Measurements from ENCODE around the gene LSMEM2. TPM values are rescaled to one million over a fixed set of nuclear protein-coding genes. Genes with fewer than 3 reads are reported as not detected.

LSMEM2 gene
- total and polyA plus RNA-seq, 9 of the 15 experiments (the other 6 are each of a cell fraction or from before 2014, with no cell fraction given): not detected

DNA sequence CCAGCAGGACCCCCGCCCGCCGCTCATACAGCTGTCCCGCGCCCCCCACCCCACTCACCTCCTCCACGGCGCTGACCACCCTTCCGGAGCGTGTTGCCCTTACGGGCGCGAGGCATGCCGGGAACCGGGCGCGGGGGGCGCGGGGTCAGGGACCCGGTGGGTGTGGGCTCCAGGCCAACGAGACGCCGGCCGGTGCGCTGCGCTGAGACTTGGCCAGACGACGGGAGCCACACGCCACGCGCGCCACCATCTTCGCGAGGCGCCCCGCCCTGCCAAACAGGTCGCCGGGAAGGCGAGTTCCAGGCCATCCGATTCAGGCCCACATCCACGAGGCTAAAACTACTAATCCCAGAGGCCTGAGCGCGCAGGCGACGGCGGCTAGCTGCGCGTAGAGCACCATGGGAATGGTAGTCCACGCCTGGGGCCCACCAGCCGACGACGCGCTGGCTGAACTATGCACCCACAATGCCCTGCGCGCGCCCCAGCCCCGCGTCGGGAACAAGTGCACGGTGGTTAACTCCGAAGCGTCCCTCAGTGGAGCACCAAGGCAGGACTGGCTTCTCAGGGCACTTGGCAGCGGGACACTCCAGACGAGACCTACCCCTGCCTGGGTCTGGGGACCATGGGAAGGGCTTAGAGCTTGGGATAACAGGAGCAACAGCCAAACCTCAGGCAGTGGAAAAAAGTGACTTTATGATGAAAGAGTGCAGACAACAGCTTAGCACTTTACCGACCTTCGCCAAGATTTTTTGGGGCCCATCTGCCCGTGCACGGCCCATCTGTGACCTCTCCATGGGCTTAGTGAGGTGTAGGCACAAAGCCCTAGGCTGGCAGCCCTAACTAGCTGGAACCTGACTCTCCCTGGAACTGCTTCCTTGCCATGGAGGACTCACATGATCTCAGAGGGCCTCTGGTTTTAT is 13.5 kb downstream of the LSMEM2 start, which contains the start of gene IFRD2 (continued):
- TF ChIP-seq E2F3 (CRISPR knock-in tag; IDR thresholded peaks at IDR 0.05) (0 out of 2 replicates have a peak, but pooled peaks have one; percentile 76), HDAC8 (tag; IDR thresholded peaks at IDR 0.05) (peak; percentile 79; the same call in 1 of the 2 replicates), MTA1 (IDR thresholded peaks at IDR 0.05; ENCODE audit: borderline replicate concordance) (peak; percentile 93), ZFP30 (CRISPR knock-in tag; IDR thresholded peaks at IDR 0.05; ENCODE audit: borderline replicate concordance) (no peak), ZNF121 (CRISPR knock-in tag; conservative IDR thresholded peaks at IDR 0.05) (no peak)
- TF ChIP-seq, protein P1, sequence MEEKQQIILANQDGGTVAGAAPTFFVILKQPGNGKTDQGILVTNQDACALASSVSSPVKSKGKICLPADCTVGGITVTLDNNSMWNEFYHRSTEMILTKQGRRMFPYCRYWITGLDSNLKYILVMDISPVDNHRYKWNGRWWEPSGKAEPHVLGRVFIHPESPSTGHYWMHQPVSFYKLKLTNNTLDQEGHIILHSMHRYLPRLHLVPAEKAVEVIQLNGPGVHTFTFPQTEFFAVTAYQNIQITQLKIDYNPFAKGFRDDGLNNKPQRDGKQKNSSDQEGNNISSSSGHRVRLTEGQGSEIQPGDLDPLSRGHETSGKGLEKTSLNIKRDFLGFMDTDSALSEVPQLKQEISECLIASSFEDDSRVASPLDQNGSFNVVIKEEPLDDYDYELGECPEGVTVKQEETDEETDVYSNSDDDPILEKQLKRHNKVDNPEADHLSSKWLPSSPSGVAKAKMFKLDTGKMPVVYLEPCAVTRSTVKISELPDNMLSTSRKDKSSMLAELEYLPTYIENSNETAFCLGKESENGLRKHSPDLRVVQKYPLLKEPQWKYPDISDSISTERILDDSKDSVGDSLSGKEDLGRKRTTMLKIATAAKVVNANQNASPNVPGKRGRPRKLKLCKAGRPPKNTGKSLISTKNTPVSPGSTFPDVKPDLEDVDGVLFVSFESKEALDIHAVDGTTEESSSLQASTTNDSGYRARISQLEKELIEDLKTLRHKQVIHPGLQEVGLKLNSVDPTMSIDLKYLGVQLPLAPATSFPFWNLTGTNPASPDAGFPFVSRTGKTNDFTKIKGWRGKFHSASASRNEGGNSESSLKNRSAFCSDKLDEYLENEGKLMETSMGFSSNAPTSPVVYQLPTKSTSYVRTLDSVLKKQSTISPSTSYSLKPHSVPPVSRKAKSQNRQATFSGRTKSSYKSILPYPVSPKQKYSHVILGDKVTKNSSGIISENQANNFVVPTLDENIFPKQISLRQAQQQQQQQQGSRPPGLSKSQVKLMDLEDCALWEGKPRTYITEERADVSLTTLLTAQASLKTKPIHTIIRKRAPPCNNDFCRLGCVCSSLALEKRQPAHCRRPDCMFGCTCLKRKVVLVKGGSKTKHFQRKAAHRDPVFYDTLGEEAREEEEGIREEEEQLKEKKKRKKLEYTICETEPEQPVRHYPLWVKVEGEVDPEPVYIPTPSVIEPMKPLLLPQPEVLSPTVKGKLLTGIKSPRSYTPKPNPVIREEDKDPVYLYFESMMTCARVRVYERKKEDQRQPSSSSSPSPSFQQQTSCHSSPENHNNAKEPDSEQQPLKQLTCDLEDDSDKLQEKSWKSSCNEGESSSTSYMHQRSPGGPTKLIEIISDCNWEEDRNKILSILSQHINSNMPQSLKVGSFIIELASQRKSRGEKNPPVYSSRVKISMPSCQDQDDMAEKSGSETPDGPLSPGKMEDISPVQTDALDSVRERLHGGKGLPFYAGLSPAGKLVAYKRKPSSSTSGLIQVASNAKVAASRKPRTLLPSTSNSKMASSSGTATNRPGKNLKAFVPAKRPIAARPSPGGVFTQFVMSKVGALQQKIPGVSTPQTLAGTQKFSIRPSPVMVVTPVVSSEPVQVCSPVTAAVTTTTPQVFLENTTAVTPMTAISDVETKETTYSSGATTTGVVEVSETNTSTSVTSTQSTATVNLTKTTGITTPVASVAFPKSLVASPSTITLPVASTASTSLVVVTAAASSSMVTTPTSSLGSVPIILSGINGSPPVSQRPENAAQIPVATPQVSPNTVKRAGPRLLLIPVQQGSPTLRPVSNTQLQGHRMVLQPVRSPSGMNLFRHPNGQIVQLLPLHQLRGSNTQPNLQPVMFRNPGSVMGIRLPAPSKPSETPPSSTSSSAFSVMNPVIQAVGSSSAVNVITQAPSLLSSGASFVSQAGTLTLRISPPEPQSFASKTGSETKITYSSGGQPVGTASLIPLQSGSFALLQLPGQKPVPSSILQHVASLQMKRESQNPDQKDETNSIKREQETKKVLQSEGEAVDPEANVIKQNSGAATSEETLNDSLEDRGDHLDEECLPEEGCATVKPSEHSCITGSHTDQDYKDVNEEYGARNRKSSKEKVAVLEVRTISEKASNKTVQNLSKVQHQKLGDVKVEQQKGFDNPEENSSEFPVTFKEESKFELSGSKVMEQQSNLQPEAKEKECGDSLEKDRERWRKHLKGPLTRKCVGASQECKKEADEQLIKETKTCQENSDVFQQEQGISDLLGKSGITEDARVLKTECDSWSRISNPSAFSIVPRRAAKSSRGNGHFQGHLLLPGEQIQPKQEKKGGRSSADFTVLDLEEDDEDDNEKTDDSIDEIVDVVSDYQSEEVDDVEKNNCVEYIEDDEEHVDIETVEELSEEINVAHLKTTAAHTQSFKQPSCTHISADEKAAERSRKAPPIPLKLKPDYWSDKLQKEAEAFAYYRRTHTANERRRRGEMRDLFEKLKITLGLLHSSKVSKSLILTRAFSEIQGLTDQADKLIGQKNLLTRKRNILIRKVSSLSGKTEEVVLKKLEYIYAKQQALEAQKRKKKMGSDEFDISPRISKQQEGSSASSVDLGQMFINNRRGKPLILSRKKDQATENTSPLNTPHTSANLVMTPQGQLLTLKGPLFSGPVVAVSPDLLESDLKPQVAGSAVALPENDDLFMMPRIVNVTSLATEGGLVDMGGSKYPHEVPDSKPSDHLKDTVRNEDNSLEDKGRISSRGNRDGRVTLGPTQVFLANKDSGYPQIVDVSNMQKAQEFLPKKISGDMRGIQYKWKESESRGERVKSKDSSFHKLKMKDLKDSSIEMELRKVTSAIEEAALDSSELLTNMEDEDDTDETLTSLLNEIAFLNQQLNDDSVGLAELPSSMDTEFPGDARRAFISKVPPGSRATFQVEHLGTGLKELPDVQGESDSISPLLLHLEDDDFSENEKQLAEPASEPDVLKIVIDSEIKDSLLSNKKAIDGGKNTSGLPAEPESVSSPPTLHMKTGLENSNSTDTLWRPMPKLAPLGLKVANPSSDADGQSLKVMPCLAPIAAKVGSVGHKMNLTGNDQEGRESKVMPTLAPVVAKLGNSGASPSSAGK (IDR thresholded peaks at IDR 0.05): no peak; the same call in none of the 2 replicates
- TF ChIP-seq, protein P2, sequence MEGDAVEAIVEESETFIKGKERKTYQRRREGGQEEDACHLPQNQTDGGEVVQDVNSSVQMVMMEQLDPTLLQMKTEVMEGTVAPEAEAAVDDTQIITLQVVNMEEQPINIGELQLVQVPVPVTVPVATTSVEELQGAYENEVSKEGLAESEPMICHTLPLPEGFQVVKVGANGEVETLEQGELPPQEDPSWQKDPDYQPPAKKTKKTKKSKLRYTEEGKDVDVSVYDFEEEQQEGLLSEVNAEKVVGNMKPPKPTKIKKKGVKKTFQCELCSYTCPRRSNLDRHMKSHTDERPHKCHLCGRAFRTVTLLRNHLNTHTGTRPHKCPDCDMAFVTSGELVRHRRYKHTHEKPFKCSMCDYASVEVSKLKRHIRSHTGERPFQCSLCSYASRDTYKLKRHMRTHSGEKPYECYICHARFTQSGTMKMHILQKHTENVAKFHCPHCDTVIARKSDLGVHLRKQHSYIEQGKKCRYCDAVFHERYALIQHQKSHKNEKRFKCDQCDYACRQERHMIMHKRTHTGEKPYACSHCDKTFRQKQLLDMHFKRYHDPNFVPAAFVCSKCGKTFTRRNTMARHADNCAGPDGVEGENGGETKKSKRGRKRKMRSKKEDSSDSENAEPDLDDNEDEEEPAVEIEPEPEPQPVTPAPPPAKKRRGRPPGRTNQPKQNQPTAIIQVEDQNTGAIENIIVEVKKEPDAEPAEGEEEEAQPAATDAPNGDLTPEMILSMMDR (IDR thresholded peaks at IDR 0.05 in 2 of 3, conservative IDR thresholded peaks at IDR 0.05 in 1 of 3; ENCODE audit: insufficient read depth in 2 of 3, low read depth in 1 of 3, low read length in 3 of 3): 0 out of 6 replicates have a peak, but pooled peaks of 1 of the 3 experiments have one; percentile 1
- TF ChIP-seq, protein P3, sequence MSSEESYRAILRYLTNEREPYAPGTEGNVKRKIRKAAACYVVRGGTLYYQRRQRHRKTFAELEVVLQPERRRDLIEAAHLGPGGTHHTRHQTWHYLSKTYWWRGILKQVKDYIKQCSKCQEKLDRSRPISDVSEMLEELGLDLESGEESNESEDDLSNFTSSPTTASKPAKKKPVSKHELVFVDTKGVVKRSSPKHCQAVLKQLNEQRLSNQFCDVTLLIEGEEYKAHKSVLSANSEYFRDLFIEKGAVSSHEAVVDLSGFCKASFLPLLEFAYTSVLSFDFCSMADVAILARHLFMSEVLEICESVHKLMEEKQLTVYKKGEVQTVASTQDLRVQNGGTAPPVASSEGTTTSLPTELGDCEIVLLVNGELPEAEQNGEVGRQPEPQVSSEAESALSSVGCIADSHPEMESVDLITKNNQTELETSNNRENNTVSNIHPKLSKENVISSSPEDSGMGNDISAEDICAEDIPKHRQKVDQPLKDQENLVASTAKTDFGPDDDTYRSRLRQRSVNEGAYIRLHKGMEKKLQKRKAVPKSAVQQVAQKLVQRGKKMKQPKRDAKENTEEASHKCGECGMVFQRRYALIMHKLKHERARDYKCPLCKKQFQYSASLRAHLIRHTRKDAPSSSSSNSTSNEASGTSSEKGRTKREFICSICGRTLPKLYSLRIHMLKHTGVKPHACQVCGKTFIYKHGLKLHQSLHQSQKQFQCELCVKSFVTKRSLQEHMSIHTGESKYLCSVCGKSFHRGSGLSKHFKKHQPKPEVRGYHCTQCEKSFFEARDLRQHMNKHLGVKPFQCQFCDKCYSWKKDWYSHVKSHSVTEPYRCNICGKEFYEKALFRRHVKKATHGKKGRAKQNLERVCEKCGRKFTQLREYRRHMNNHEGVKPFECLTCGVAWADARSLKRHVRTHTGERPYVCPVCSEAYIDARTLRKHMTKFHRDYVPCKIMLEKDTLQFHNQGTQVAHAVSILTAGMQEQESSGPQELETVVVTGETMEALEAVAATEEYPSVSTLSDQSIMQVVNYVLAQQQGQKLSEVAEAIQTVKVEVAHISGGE (CRISPR knock-in tag; IDR thresholded peaks at IDR 0.05): peak in 1 of 3 experiments; percentile 89; a peak in 2 of 6 replicates
